GM23338 (cell line): Measurements from ENCODE around the gene PRCC.

Experiments
- CREB1 ChIP-seq: fragments of 250-450 bp; sonication (Bioruptor Pico); IDR thresholded peaks from 2 replicates; pipeline ENCODE4 v1.5.0; 2020; ENCODE audit warnings: low read depth, mild to moderate bottlenecking, moderate library complexity
- CTCF ChIP-seq, 2 experiments: fragments of 200-600 bp in 1 of 2; sonication (generic) in 1 of 2; conservative IDR thresholded peaks; 2 replicates each; pipeline versions ENCODE4 v1.5.1 to v1.6.1; 2016 to 2017; ENCODE audit warnings: antibody characterized with exemption in 2 of 2, low read depth in 2 of 2, mild to moderate bottlenecking in 2 of 2, moderate library complexity in 1 of 2
- ETS1 ChIP-seq: IDR thresholded peaks from 2 replicates; pipeline ENCODE4 v1.6.1; 2016; ENCODE audit warnings: antibody characterized with exemption
- EZH2 ChIP-seq: fragments of 200-600 bp; sonication (generic); IDR thresholded peaks from one replicate; pipeline ENCODE4 v1.8.0; 2017; ENCODE audit warnings: antibody characterized with exemption, mild to moderate bottlenecking, low read depth; ENCODE audit not compliant: unreplicated experiment
- EZH2phosphoT487 ChIP-seq: fragments of 200-600 bp; sonication (generic); IDR thresholded peaks from one replicate; pipeline ENCODE4 v1.8.1; 2018; ENCODE audit warnings: antibody characterized with exemption; ENCODE audit not compliant: unreplicated experiment
- JUNB ChIP-seq: IDR thresholded peaks from one replicate; pipeline ENCODE4 v1.6.1; 2016; ENCODE audit warnings: antibody characterized with exemption; ENCODE audit not compliant: unreplicated experiment
- POLR2AphosphoS5 ChIP-seq: IDR thresholded peaks from 2 replicates; pipeline ENCODE4 v1.6.1; 2016; ENCODE audit warnings: antibody characterized with exemption, low read depth
- REST ChIP-seq: IDR thresholded peaks from one replicate; pipeline ENCODE4 v1.6.1; 2018; ENCODE audit warnings: antibody characterized with exemption; ENCODE audit not compliant: unreplicated experiment
- STAT1 ChIP-seq: IDR thresholded peaks from one replicate; pipeline ENCODE4 v1.6.1; 2016; ENCODE audit warnings: antibody characterized with exemption; ENCODE audit not compliant: unreplicated experiment
- ZNF114 ChIP-seq: fragments of 250-450 bp; sonication (Bioruptor Pico); IDR thresholded peaks from 2 replicates; pipeline ENCODE4 v1.5.0; 2020; ENCODE audit warnings: mild to moderate bottlenecking, moderate library complexity
- ZNF331 ChIP-seq: fragments of 250-450 bp; sonication (Bioruptor Pico); IDR thresholded peaks from 2 replicates; pipeline ENCODE4 v1.5.0; 2020; ENCODE audit warnings: low read depth, mild to moderate bottlenecking, moderate library complexity
- ZNF462 ChIP-seq: fragments of 250-450 bp; sonication (Bioruptor Pico); IDR thresholded peaks from 2 replicates; pipeline ENCODE4 v1.5.0; 2020; ENCODE audit warnings: mild to moderate bottlenecking, moderate library complexity

GRCh38 chr1:156746728-156747631, 20.4 kb upstream of the PRCC start:
- TF ChIP-seq CTCF (conservative IDR thresholded peaks at IDR 0.05; ENCODE audit: low read depth in 2 of 2) = peak; percentile 29 to 54
- TF ChIP-seq CREB1 (CRISPR knock-in tag) = peak; percentile 28; the same call in 1 of the 2 replicates
- peak; percentile 65 for TF ChIP-seq POLR2AphosphoS5
- TF ChIP-seq JUNB = no peak
- no peak for TF ChIP-seq EZH2
- TF ChIP-seq ZNF462 (CRISPR knock-in tag) = no peak
- no peak for TF ChIP-seq STAT1
- TF ChIP-seq REST = no peak
- no peak for TF ChIP-seq EZH2phosphoT487
- peak; percentile 79 for TF ChIP-seq ETS1
- no peak for TF ChIP-seq ZNF114 (CRISPR knock-in tag)
- no peak for TF ChIP-seq ZNF331
